ENCODE data around the gene CTDNEP1.

- TF ChIP-seq CTCF (IDR thresholded peaks at IDR 0.05) (no peak), POLR2AphosphoS5 (IDR thresholded peaks at IDR 0.05; ENCODE audit: insufficient read depth in 1 of 2, low read depth in 1 of 2) (no peak)
Observed at GRCh38 chr17:7232114-7232513, 19.4 kb downstream of the CTDNEP1 start.

Data from vagina (tissue), 2 donors.